Eye (tissue), 1 donor: ENCODE measurements around the gene SLITRK5.

Source experiments
- DNase-seq: peaks from one replicate; pipeline ENCODE4 v3.0.0-alpha.2; 2015

The SLITRK5 gene

DNA sequence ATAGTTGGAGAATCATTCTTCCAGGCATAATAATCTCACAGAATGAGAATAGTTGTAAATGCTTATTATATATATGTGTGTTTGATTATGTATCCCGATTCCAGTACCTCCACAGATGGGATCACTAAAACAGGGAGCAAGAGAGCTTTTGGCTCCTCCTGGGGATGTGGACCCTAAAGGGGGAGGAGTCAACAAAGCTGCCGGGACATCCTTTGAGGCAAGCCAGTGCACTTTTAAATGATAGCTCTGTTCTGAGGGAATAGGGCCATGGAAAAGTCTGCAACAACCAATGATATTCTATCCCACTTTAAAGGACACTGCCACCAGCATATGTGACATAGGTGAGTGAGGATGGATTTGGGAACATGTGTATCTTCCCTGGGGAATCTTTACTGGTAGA, 40.8 kb downstream of the SLITRK5 start:
- DNase-seq, result no peak
